Myometrial cell (primary cell): ENCODE data around the gene TRMT61A. TPM values are rescaled to one million over a fixed set of nuclear protein-coding genes. Genes with fewer than 3 reads are reported as not detected.

Source experiments
- total RNA-seq: library from RNA; depleted of rRNA; stranded (reverse); fragments of >200 nt; gene quantifications from 2 replicates; pipeline ENCODE4 v1.2.3, GENCODE V29; 2015

The TRMT61A gene
- 7.8 and 12.7 TPM in 2 replicates for total RNA-seq

DNA sequence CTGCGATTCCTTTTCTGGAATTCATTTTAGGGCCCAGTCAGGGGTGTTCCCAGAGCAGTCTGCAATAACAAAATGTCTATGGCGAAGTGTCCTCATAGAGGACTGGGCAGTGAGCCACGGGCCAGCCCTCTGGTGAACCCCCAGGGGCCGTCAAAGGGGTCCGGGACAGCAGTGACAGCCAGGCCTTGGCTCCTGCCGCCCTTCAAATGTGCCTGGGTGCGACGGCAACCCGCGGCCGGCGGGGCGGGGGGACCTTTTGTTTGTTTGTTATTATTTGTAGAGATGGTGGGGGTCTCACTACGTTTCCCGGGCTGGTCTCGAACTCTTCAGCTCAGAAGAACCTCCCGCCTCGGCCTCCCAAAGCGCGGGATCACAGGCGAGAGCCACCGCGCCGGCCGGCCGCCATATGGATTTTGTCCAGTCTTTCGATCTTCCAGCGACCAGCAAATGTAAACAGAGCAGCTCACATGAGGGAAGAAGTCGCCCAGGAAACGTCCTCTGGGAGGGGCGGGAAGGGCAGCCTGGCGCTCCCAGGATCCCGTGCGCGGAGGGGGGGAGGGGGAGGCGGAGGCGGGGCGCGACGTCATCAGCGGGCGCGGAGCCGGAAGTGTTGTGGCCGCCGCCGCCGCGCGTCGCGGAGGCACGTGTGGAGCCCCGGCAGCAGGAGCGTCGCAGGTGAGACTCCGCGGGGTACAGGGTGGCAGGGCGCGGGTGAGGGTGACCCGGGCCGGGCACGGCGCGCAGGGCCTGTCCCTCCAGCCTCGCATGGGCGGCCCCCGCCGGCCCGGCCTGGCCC is at the start of gene TRMT61A:
TSS of gene TRMT61A (plus strand) at position 610 of the 796 bp plus-strand sequence. CDS start 783 bp downstream, outside the sequence.

DNA sequence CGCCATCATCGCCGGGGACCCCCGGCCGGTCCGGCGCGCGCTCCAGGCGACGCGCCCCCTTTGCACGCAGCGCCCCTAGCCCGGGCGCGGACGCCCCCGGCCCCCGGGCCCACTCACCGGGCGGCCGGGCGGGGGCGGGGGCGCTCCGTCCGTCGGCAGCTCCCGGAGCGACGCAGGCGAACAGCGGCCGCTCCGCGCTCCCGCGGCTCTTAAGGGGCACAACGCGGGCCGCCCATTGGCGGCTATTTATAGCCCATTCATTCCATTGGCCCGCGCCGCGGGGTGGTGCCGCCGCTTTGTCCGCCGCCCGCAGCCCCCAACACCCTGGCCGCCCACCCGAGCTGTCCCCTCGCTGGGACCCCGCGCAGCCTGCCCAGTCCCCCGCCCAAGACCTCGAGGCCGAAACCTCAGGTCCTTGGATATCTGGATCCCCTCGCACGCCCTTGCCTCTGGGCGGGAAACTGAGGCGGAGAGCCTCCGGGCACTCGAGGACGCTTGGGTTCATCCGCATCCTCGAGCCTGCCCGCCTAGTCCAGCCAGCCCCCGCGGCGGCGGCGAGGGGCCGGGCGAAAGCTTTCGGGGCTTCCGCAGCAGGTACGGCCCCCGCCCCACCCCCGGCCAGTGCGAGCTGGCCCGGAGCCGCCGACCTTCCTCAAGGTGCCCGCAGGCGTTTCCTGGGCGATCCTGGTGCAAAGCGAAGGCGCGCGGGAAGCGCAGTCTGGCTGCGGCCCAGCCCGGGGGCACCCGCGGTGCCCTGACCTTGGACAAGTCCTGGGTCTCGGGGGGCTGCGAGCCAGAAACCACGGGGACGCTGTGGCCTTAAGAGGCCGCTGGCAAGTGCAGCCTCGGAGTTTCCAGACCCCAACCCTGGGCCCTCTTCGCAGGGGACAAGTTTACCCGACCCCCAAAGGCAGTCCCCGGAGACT is 6.1 kb upstream of the TRMT61A start, which contains the start of gene CKB:
TSS of gene CKB (minus strand) at position 182 of the 926 bp plus-strand sequence. CDS start 337 bp downstream, outside the sequence.

DNA sequence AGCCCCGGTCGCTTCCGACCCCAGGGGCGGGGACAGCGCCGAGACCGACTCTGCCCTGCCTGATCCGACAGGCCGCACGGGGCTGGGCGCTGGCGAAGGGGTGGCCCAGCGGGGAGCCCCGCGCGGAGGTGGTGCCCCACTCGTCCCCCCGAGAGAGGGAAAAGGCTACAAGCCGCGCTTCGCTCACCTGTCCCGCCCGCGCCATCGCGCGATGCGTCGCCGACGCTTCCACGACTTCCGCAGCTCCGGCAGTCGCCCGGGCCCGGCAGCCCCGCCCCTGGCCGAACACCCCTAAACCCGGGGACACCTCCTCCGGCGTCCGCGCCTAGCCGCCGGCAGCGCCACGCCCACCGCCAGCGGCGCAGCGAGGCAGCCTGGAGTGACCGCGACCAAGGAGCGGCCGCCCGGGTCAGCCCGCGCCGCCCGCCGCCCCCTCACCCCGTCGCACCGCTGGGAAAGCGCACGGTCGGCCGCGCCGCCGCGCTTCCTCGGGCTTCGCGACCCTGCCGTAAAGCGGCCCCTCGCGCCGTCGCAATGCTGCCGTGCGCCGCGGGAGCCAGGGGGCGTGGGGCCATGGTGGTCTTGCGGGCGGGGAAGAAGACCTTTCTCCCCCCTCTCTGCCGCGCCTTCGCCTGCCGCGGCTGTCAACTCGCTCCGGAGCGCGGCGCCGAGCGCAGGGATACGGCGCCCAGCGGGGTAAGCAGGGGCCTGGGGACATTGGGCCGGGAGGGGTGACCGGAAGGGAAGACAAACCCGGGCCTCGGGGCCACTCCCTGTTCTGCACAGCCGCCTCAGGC is 33.6 kb downstream of the TRMT61A start, which contains the start of the genes BAG5 and COA8:
TSS of gene BAG5 (minus strand) at position 229 of the 797 bp plus-strand sequence. CDS start 1,493 bp downstream, outside the sequence.
TSS of gene COA8 (plus strand) at position 532 of the 797 bp plus-strand sequence. CDS start at position 574, 42 bp downstream.

Other genes with a start within 250 kb of the TRMT61A start
- gene EIF5, start 195.0 kb upstream of the TRMT61A start, total RNA-seq: 142 and 191 TPM in 2 replicates
- 66.3 and 68.3 TPM in 2 replicates for gene MARK3, start 143.8 kb upstream of the TRMT61A start, total RNA-seq
- gene CKB, start 6.4 kb upstream of the TRMT61A start, total RNA-seq: 19.6 and 50.5 TPM in 2 replicates
- gene BAG5, start 33.5 kb downstream of the TRMT61A start, total RNA-seq: 13.8 and 15.1 TPM in 2 replicates
- 28.3 and 40.9 TPM in 2 replicates for gene COA8, start 33.8 kb downstream of the TRMT61A start, total RNA-seq
- 179 and 201 TPM in 2 replicates for gene KLC1, start 100.0 kb downstream of the TRMT61A start, total RNA-seq
- gene XRCC3, start 186.3 kb downstream of the TRMT61A start, total RNA-seq: 11.5 and 17.9 TPM in 2 replicates
- 60.5 and 65.4 TPM in 2 replicates for gene ZFYVE21, start 186.6 kb downstream of the TRMT61A start, total RNA-seq